ENCODE measurements around the gene POT1.

GRCh38 chr7:124843336-124843735 is 86.3 kb downstream of the POT1 start:
- TF ChIP-seq E2F6 (IDR thresholded peaks at IDR 0.05) (no peak), CHD2 (IDR thresholded peaks at IDR 0.05; ENCODE audit: low read length) (no peak), CTCF (IDR thresholded peaks at IDR 0.05; ENCODE audit: control extremely low read depth in 1 of 3, insufficient read depth in 1 of 3, low read depth in 1 of 3, low read length in 3 of 3) (no peak), ASH2L (IDR thresholded peaks at IDR 0.05; ENCODE audit: low read length) (no peak)
